ENCODE results near the gene FASTKD3. TPM values are rescaled to one million over a fixed set of nuclear protein-coding genes. Genes with fewer than 3 reads are reported as not detected.

The FASTKD3 gene
- total RNA-seq, 1 experiment from 2014 or later: 9.9 TPM

- Histone ChIP-seq H3K9me3 (ENCODE audit: control insufficient read depth, insufficient read depth, low read depth, low read length) (no peaks in the 10 kb centered on the region), H3K27ac (ENCODE audit: low read length) (no peak overlapping the region), H3K4me3 (ENCODE audit: low read depth in 2 of 2, low read length in 2 of 2) (no peak overlapping the region), H3K27me3 (ENCODE audit: control insufficient read depth, insufficient read depth, low read length) (no peaks in the 10 kb centered on the region), H3K36me3 (ENCODE audit: control insufficient read depth, insufficient read depth, low read length) (peaks cover 41% of the 10 kb centered on the region), H3K4me1 (ENCODE audit: control insufficient read depth, insufficient read depth, low read length) (no peaks in the 10 kb centered on the region)
- in situ Hi-C loops (cut with HindIII; ENCODE audit: low pct_unique_long_range_greater_than_20kb, low sequenced_read_pairs): no loop called here
- ChIA-PET POLR2A (no interaction called here), CTCF (no interaction called here)
- no TSS peak for BruUV-seq (replicated peaks)
- ATAC-seq (no peak), DNase-seq (ENCODE audit: low read depth, low spot score) (no peak)
- TF ChIP-seq POLR2AphosphoS5 (IDR thresholded peaks at IDR 0.05; ENCODE audit: low read depth, low read length) (no peak), TCF7L2 (IDR thresholded peaks at IDR 0.05; ENCODE audit: low read depth, low read length) (no peak), CTCF (IDR thresholded peaks at IDR 0.05) (no peak), SIN3A (IDR thresholded peaks at IDR 0.05; ENCODE audit: borderline replicate concordance, insufficient read depth, low read depth, low read length) (no peak), REST (IDR thresholded peaks at IDR 0.05; ENCODE audit: insufficient read depth in 1 of 2, low read depth in 2 of 2, low read length in 1 of 2) (no peak)
- intact Hi-C loops (cut with micrococcal nuclease; ENCODE audit: unreplicated experiment): no loop called here
Observed at GRCh38 chr5:7881091-7881490, 12.3 kb upstream of the FASTKD3 start.

GRCh38 chr5:7878381-7878873 is 9.6 kb upstream of the FASTKD3 start:
- Histone ChIP-seq H3K9me3 (ENCODE audit: control insufficient read depth, insufficient read depth, low read depth, low read length) (no peaks in the 10 kb centered on the region), H3K27ac (ENCODE audit: low read length) (no peak overlapping the region), H3K4me3 (ENCODE audit: low read depth in 2 of 2, low read length in 2 of 2) (no peak overlapping the region), H3K36me3 (ENCODE audit: control insufficient read depth, insufficient read depth, low read length) (peaks cover 48% of the 10 kb centered on the region), H3K4me1 (ENCODE audit: control insufficient read depth, insufficient read depth, low read length) (no peaks in the 10 kb centered on the region), H3K27me3 (ENCODE audit: control insufficient read depth, insufficient read depth, low read length) (no peaks in the 10 kb centered on the region)
- ChIA-PET POLR2A (no interaction called here), CTCF (no interaction called here)
- no TSS peak for BruUV-seq (replicated peaks)
- TF ChIP-seq REST (IDR thresholded peaks at IDR 0.05; ENCODE audit: insufficient read depth in 1 of 2, low read depth in 2 of 2, low read length in 1 of 2): no peak
- TF ChIP-seq CTCF (IDR thresholded peaks at IDR 0.05): no peak
- no peak for TF ChIP-seq SIN3A (IDR thresholded peaks at IDR 0.05; ENCODE audit: borderline replicate concordance, insufficient read depth, low read depth, low read length)
- TF ChIP-seq POLR2AphosphoS5 (IDR thresholded peaks at IDR 0.05; ENCODE audit: low read depth, low read length): no peak
- no peak for TF ChIP-seq TCF7L2 (IDR thresholded peaks at IDR 0.05; ENCODE audit: low read depth, low read length)
- in situ Hi-C loops (cut with HindIII; ENCODE audit: low pct_unique_long_range_greater_than_20kb, low sequenced_read_pairs): no loop called here
- DNase-seq (ENCODE audit: low read depth, low spot score) (no peak), ATAC-seq (no peak)
- intact Hi-C loops (cut with micrococcal nuclease; ENCODE audit: unreplicated experiment): no loop called here

All from Panc1 (cell line).